ENCODE measurements around the gene TRPV2. TPM values are rescaled to one million over a fixed set of nuclear protein-coding genes. Genes with fewer than 3 reads are reported as not detected.
A peak's percentile ranks its signal among the peaks of the same experiment; 100 is the strongest.

The TRPV2 gene
- total and polyA plus RNA-seq, 10 of the 15 experiments (the other 5 are each of a cell fraction or from before 2014, with no cell fraction given) = 8.9 to 94.4 (median 54.1) TPM

DNA sequence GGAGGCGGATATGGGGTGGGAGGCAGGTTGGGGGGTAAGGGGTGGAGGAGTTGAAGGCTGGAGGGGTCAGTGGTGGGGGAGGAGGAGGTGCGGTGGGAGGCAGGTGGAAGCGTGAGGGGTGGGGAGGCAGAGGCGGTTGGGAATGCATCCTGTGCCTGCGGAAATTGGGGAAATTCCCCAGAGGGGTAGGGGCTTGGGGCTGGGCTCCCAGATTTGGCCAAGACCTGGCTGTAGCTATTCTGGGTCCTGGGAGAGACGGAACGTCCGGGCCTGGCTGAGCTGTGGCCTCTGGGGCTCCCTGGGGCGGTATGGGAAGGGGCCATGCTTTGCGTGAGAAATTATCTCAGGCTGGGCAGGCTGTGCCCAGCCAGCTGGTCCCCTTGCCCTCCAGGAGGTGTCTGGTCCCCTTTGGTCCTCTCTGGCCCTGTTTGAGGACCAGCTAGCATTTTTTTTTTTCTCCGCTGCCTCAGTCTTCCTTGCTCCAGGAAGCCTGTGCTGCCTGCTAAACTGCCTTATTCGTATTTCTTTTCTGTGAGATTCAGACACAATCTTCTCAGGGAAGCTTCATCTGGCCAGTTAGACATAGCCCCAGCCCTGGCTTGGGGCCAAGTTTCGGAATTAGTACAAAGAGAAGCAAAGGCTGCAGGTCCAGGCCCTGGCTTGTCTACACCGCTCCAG lies 7.3 kb upstream of the TRPV2 start (continued):
- TF ChIP-seq, protein P1, sequence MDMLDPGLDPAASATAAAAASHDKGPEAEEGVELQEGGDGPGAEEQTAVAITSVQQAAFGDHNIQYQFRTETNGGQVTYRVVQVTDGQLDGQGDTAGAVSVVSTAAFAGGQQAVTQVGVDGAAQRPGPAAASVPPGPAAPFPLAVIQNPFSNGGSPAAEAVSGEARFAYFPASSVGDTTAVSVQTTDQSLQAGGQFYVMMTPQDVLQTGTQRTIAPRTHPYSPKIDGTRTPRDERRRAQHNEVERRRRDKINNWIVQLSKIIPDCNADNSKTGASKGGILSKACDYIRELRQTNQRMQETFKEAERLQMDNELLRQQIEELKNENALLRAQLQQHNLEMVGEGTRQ (IDR thresholded peaks at IDR 0.05; ENCODE audit: borderline replicate concordance, low read depth, low read length) = no peak
- TF ChIP-seq, protein P2, sequence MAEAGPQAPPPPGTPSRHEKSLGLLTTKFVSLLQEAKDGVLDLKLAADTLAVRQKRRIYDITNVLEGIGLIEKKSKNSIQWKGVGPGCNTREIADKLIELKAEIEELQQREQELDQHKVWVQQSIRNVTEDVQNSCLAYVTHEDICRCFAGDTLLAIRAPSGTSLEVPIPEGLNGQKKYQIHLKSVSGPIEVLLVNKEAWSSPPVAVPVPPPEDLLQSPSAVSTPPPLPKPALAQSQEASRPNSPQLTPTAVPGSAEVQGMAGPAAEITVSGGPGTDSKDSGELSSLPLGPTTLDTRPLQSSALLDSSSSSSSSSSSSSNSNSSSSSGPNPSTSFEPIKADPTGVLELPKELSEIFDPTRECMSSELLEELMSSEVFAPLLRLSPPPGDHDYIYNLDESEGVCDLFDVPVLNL (IDR thresholded peaks at IDR 0.05; ENCODE audit: low read depth, low read length) = no peak
- peak; percentile 100 for TF ChIP-seq SMAD1 (IDR thresholded peaks at IDR 0.05; ENCODE audit: low read depth, partially characterized antibody)
- TF ChIP-seq CEBPB (IDR thresholded peaks at IDR 0.05; ENCODE audit: borderline replicate concordance in 1 of 2, low read depth in 2 of 2, low read length in 2 of 2) = no peak
- TF ChIP-seq, protein P3, sequence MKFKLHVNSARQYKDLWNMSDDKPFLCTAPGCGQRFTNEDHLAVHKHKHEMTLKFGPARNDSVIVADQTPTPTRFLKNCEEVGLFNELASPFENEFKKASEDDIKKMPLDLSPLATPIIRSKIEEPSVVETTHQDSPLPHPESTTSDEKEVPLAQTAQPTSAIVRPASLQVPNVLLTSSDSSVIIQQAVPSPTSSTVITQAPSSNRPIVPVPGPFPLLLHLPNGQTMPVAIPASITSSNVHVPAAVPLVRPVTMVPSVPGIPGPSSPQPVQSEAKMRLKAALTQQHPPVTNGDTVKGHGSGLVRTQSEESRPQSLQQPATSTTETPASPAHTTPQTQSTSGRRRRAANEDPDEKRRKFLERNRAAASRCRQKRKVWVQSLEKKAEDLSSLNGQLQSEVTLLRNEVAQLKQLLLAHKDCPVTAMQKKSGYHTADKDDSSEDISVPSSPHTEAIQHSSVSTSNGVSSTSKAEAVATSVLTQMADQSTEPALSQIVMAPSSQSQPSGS (IDR thresholded peaks at IDR 0.05; ENCODE audit: low read length) = peak; percentile 89
- peak; percentile 97 for TF ChIP-seq MEF2B (IDR thresholded peaks at IDR 0.05; ENCODE audit: partially characterized antibody, poor library complexity, severe bottlenecking)
- no peak for TF ChIP-seq SMAD5 (IDR thresholded peaks at IDR 0.05; ENCODE audit: low read depth)
- peak; percentile 71; the same call in 1 of the 2 replicates for TF ChIP-seq STAT1 (conservative IDR thresholded peaks at IDR 0.05)
- TF ChIP-seq RBBP5 (conservative IDR thresholded peaks at IDR 0.05) = no peak
- no peak for TF ChIP-seq STAT3 (IDR thresholded peaks at IDR 0.05; ENCODE audit: low read depth, low read length)
- TF ChIP-seq, protein P4, sequence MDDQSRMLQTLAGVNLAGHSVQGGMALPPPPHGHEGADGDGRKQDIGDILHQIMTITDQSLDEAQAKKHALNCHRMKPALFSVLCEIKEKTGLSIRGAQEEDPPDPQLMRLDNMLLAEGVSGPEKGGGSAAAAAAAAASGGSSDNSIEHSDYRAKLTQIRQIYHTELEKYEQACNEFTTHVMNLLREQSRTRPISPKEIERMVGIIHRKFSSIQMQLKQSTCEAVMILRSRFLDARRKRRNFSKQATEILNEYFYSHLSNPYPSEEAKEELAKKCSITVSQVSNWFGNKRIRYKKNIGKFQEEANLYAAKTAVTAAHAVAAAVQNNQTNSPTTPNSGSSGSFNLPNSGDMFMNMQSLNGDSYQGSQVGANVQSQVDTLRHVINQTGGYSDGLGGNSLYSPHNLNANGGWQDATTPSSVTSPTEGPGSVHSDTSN (IDR thresholded peaks at IDR 0.05; ENCODE audit: insufficient replicate concordance, low read depth, low read length) = no peak
- TF ChIP-seq MTA2 (IDR thresholded peaks at IDR 0.05; ENCODE audit: low read depth) = 0 out of 2 replicates have a peak, but pooled peaks have one; percentile 14
- no peak for TF ChIP-seq MYC (IDR thresholded peaks at IDR 0.05; ENCODE audit: insufficient read depth, insufficient read length, insufficient replicate concordance, low read length, severe bottlenecking)
- TF ChIP-seq NBN (IDR thresholded peaks at IDR 0.05) = peak; percentile 83; the same call in 1 of the 2 replicates
- TF ChIP-seq, protein P5, sequence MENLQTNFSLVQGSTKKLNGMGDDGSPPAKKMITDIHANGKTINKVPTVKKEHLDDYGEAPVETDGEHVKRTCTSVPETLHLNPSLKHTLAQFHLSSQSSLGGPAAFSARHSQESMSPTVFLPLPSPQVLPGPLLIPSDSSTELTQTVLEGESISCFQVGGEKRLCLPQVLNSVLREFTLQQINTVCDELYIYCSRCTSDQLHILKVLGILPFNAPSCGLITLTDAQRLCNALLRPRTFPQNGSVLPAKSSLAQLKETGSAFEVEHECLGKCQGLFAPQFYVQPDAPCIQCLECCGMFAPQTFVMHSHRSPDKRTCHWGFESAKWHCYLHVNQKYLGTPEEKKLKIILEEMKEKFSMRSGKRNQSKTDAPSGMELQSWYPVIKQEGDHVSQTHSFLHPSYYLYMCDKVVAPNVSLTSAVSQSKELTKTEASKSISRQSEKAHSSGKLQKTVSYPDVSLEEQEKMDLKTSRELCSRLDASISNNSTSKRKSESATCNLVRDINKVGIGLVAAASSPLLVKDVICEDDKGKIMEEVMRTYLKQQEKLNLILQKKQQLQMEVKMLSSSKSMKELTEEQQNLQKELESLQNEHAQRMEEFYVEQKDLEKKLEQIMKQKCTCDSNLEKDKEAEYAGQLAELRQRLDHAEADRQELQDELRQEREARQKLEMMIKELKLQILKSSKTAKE (IDR thresholded peaks at IDR 0.05; ENCODE audit: low read depth, poor library complexity, severe bottlenecking) = peak; percentile 97
- TF ChIP-seq SRF (IDR thresholded peaks at IDR 0.05; ENCODE audit: low read depth in 2 of 2, low read length in 2 of 2) = peak in 1 of 2 experiments; percentile 31; a peak in 1 of 4 replicates
- TF ChIP-seq FOXM1 (IDR thresholded peaks at IDR 0.05; ENCODE audit: low read depth, low read length) = 0 out of 2 replicates have a peak, but pooled peaks have one; percentile 46
- TF ChIP-seq NFYA (IDR thresholded peaks at IDR 0.05; ENCODE audit: borderline replicate concordance, low read depth, low read length) = no peak
- TF ChIP-seq NR2C1 (IDR thresholded peaks at IDR 0.05) = no peak
- TF ChIP-seq FOS (IDR thresholded peaks at IDR 0.05; ENCODE audit: borderline replicate concordance, extremely low read depth, insufficient read length) = no peak
- TF ChIP-seq ESRRA (IDR thresholded peaks at IDR 0.05; ENCODE audit: low read length) = no peak
- no peak for TF ChIP-seq RCOR1 (conservative IDR thresholded peaks at IDR 0.05; ENCODE audit: low read depth, low read length)
- no peak for TF ChIP-seq SIX5 (IDR thresholded peaks at IDR 0.05; ENCODE audit: low read depth, low read length, severe bottlenecking)
- peak; percentile 82; the same call in 2 of the 3 replicates for TF ChIP-seq POU2F2 (IDR thresholded peaks at IDR 0.05; ENCODE audit: borderline replicate concordance, low read depth, low read length)

Measured in GM12878 (cell line).